Islet precursor cell (in vitro differentiated cells): Measurements from ENCODE around the gene ARHGAP10.
"Not testable (repeated sequence)": the region's sequence is repeated elsewhere in the genome, so short reads cannot be mapped to it uniquely, and the experiment has no call there.

Source experiments
- DNase-seq: peaks from one replicate; pipeline ENCODE4 v3.0.0-alpha.2; 2018

Gene ARHGAP10

GRCh38 chr4:148073349-148073748 is 341.5 kb downstream of the ARHGAP10 start:
- no peak for DNase-seq

- no peak for DNase-seq
Observed at GRCh38 chr4:148074462-148074861, 342.6 kb downstream of the ARHGAP10 start.

GRCh38 chr4:148075438-148075837 is 343.6 kb downstream of the ARHGAP10 start:
- no peak for DNase-seq

GRCh38 chr4:148076964-148077363 is 345.1 kb downstream of the ARHGAP10 start:
- peak; percentile 44 for DNase-seq

- DNase-seq, result no peak
Observed at GRCh38 chr4:148077581-148077980, 345.7 kb downstream of the ARHGAP10 start.

GRCh38 chr4:148078061-148078460 is 346.2 kb downstream of the ARHGAP10 start:
- DNase-seq, result no peak

GRCh38 chr4:148079961-148080360 is 348.1 kb downstream of the ARHGAP10 start:
- DNase-seq, result peak; percentile 32

- DNase-seq, result no peak
Observed at GRCh38 chr4:148081267-148081666, 349.4 kb downstream of the ARHGAP10 start.

- DNase-seq, result no peak
Observed at GRCh38 chr4:148081745-148082144, 349.9 kb downstream of the ARHGAP10 start.

- not testable (repeated sequence) for DNase-seq
Observed at GRCh38 chr4:148083073-148083472, 351.2 kb downstream of the ARHGAP10 start.

GRCh38 chr4:148089624-148090023 is 357.7 kb downstream of the ARHGAP10 start:
- DNase-seq, result no peak

GRCh38 chr4:148090029-148090428 is 358.1 kb downstream of the ARHGAP10 start:
- DNase-seq, result no peak

GRCh38 chr4:148090503-148091476 is 358.9 kb downstream of the ARHGAP10 start:
- peak; percentile 50 for DNase-seq

- DNase-seq, result no peak
Observed at GRCh38 chr4:148091896-148092295, 360.0 kb downstream of the ARHGAP10 start.

GRCh38 chr4:148092316-148093014 is 360.6 kb downstream of the ARHGAP10 start:
- DNase-seq, result peak; percentile 37

- DNase-seq, result no peak
Observed at GRCh38 chr4:148093065-148093464, 361.2 kb downstream of the ARHGAP10 start.

- no peak for DNase-seq
Observed at GRCh38 chr4:148094149-148094548, 362.3 kb downstream of the ARHGAP10 start.

- DNase-seq, result no peak
Observed at GRCh38 chr4:148095346-148095923, 363.5 kb downstream of the ARHGAP10 start.

GRCh38 chr4:148097801-148098200 is 365.9 kb downstream of the ARHGAP10 start:
- DNase-seq, result no peak

- no peak for DNase-seq
Observed at GRCh38 chr4:148101235-148101634, 369.3 kb downstream of the ARHGAP10 start.

GRCh38 chr4:148101790-148102189 is 369.9 kb downstream of the ARHGAP10 start:
- no peak for DNase-seq

GRCh38 chr4:148103597-148104355 is 371.9 kb downstream of the ARHGAP10 start:
- DNase-seq, result no peak

- DNase-seq, result no peak
Observed at GRCh38 chr4:148108766-148109165, 376.9 kb downstream of the ARHGAP10 start.
